SK-N-MC (cell line): ENCODE results near the gene KLHL13.

Experiments
- EZH2 ChIP-seq: fragments of 200-600 bp; sonication (generic); IDR thresholded peaks from one replicate; pipeline ENCODE4 v1.6.1; 2017; ENCODE audit warnings: antibody characterized with exemption
- FOXP2 ChIP-seq: optimal IDR thresholded peaks from 2 replicates; pipeline ENCODE3; 2011; ENCODE audit warnings: mild to moderate bottlenecking, moderate library complexity; ENCODE audit not compliant: insufficient read depth; ENCODE audit errors: extremely low read length, control extremely low read depth
- POLR2AphosphoS5 ChIP-seq: IDR thresholded peaks from 2 replicates; pipeline ENCODE4 v1.6.1; 2012; ENCODE audit warnings: mild to moderate bottlenecking, low read depth, low read length, borderline replicate concordance

- no peak for TF ChIP-seq POLR2AphosphoS5
- no peak for TF ChIP-seq EZH2
- no peak for TF ChIP-seq FOXP2
These were observed 69.0 kb downstream of the KLHL13 start for GRCh38 chrX:118047446-118048186.
